ENCODE results near the gene ELMO1. TPM values are rescaled to one million over a fixed set of nuclear protein-coding genes. Genes with fewer than 3 reads are reported as not detected.

Gene ELMO1
- total RNA-seq, 1 experiment from 2014 or later, result 7.8 TPM

GRCh38 chr7:37351716-37352115, 96.9 kb downstream of the ELMO1 start:
- Histone ChIP-seq H2BK12ac (ENCODE audit: insufficient read length, low read depth, low read length) (no peak overlapping the region), H3K4ac (ENCODE audit: low read depth, low read length) (no peak overlapping the region), H4K8ac (replicated peaks; ENCODE audit: insufficient read length, low read depth, low read length) (no peak overlapping the region), H3K18ac (ENCODE audit: insufficient read length, low read depth, low read length) (no peak overlapping the region), H3T11ph (ENCODE audit: low read length) (no peak overlapping the region), H2BK120ac (ENCODE audit: low read depth, low read length, poor library complexity, severe bottlenecking) (no peak overlapping the region), H3K23ac (ENCODE audit: insufficient read length, low read depth, low read length) (no peak overlapping the region), H3K4me2 (ENCODE audit: insufficient read depth, insufficient read length, low read length) (no peak overlapping the region), H3K9me3 (ENCODE audit: control insufficient read depth, low read depth, low read length) (no peaks in the 10 kb centered on the region), H2BK5ac (ENCODE audit: insufficient read length, low read length) (no peak overlapping the region), H2AK5ac (ENCODE audit: insufficient read length, low read length) (no peak overlapping the region), H3K79me2 (ENCODE audit: insufficient read depth, low read length) (no peaks in the 10 kb centered on the region), H2AFZ (ENCODE audit: low read length) (no peak overlapping the region), H3K56ac (ENCODE audit: insufficient read length, low read depth, low read length) (no peak overlapping the region), H3K27ac (ENCODE audit: insufficient read length, low read depth, low read length) (no peak overlapping the region), H2BK15ac (ENCODE audit: low read depth, low read length) (no peak overlapping the region), H4K20me1 (ENCODE audit: control insufficient read depth, insufficient read depth, insufficient read length) (no peaks in the 10 kb centered on the region), H3K9ac (ENCODE audit: extremely low read depth, insufficient read length, low read length) (no peak overlapping the region), H3K79me1 (ENCODE audit: insufficient read depth, low read depth, low read length, poor library complexity, severe bottlenecking) (no peaks in the 10 kb centered on the region), H3K4me1 (ENCODE audit: insufficient read depth, low read length) (0 out of 2 replicates have a peak, but pooled peaks cover 2% of the 10 kb centered on the region), H3K14ac (ENCODE audit: insufficient read depth, low read length) (no peak overlapping the region), H3K23me2 (ENCODE audit: insufficient read length, low read depth, low read length, poor library complexity, severe bottlenecking) (no peaks in the 10 kb centered on the region), H3K27me3 (ENCODE audit: insufficient read depth, low read length) (no peaks in the 10 kb centered on the region), H2BK20ac (ENCODE audit: low read depth, low read length, poor library complexity, severe bottlenecking) (no peak overlapping the region), H4K91ac (ENCODE audit: insufficient read length, low read depth, low read length) (no peak overlapping the region), H4K5ac (ENCODE audit: insufficient read length, low read depth, low read length) (no peak overlapping the region)
- Mint-ChIP-seq H3K36me3 (ENCODE audit: insufficient read depth in 1 of 3, low read depth in 3 of 3) (peaks cover 0 to 2% (median 0%) of the 10 kb centered on the region in 3 experiments; a peak in 1 of 7 replicates), H3K4me1 (peaks cover 24 to 35% of the 10 kb centered on the region in 2 experiments), H3K4me3 (no peak overlapping the region), H3K9me3 (no peaks in the 10 kb centered on the region), H3K27me3 (ENCODE audit: low read depth) (no peaks in the 10 kb centered on the region), H3K27ac (no peak overlapping the region)
- TF ChIP-seq CTCF (conservative IDR thresholded peaks at IDR 0.05), result no peak
- WGBS (ENCODE audit: extremely low coverage, insufficient read length, low lambda C conversion rate), result no CpG with 5 or more reads among the region's 4 CpGs
- no peak for DNase-seq
